ENCODE measurements around the gene CNTN4. TPM values are rescaled to one million over a fixed set of nuclear protein-coding genes. Genes with fewer than 3 reads are reported as not detected.

CNTN4 gene
- total and polyA plus RNA-seq, 2 donors (not counting 3 experiments of a cell fraction or from before 2014, with no cell fraction given): not detected

- no peak for TF ChIP-seq FOS (IDR thresholded peaks at IDR 0.05; ENCODE audit: borderline replicate concordance, insufficient read depth, low read length)
- TF ChIP-seq MYC (IDR thresholded peaks at IDR 0.05; ENCODE audit: low read depth, low read length): no peak
- no peak for TF ChIP-seq MAX (IDR thresholded peaks at IDR 0.05; ENCODE audit: insufficient read depth, insufficient read length)
- TF ChIP-seq GATA2 (IDR thresholded peaks at IDR 0.05; ENCODE audit: insufficient read depth, insufficient read length, low read depth, low read length): no peak
- TF ChIP-seq EZH2 (IDR thresholded peaks at IDR 0.05; ENCODE audit: borderline replicate concordance, low read depth, low read length, severe bottlenecking): no peak
- TF ChIP-seq CTCF (IDR thresholded peaks at IDR 0.05; ENCODE audit: extremely low read depth in 1 of 2, insufficient read depth in 1 of 2, low read depth in 1 of 2, low read length in 2 of 2): no peak
- TF ChIP-seq POLR2AphosphoS5 (IDR thresholded peaks at IDR 0.05; ENCODE audit: insufficient read depth, low read depth, low read length): no peak
- TF ChIP-seq POLR2A (IDR thresholded peaks at IDR 0.05; ENCODE audit: low read depth, low read length): no peak
- TF ChIP-seq JUN (IDR thresholded peaks at IDR 0.05; ENCODE audit: borderline replicate concordance, insufficient read depth, insufficient read length, low read depth): no peak
- no peak overlapping the region for H3K27ac ChIP-seq (ENCODE audit: insufficient read depth, low read depth, low read length)
- BruUV-seq (replicated peaks): no TSS peak
- H2AFZ ChIP-seq (ENCODE audit: low read depth, low read length): no peak overlapping the region
- DNase-seq (ENCODE audit: low read depth, low spot score): no peak
- no peaks in the 10 kb centered on the region for H4K20me1 ChIP-seq (replicated peaks; ENCODE audit: control insufficient read depth, extremely low read depth, insufficient read depth, low read length)
- intact Hi-C loops (cut with micrococcal nuclease): no loop called here
- no peaks in the 10 kb centered on the region for H3K36me3 ChIP-seq (ENCODE audit: control insufficient read depth in 2 of 2, extremely low read depth in 1 of 2, insufficient read depth in 2 of 2, low read length in 2 of 2)
- dilution Hi-C loops (cut with MboI; ENCODE audit: extremely low pct_ligation_motif_present, low sequenced_read_pairs): no loop called here
- no peak for FAIRE-seq
- no peaks in the 10 kb centered on the region for H3K4me1 ChIP-seq (ENCODE audit: control insufficient read depth, extremely low read depth, insufficient read depth, low read length)
- no peaks in the 10 kb centered on the region for H3K27me3 ChIP-seq (ENCODE audit: control insufficient read depth in 2 of 2, insufficient read depth in 2 of 2, low read length in 2 of 2)
- CTCF ChIA-PET: no interaction called here
- no peak overlapping the region for H3K9ac ChIP-seq (replicated peaks; ENCODE audit: extremely low read depth, insufficient read depth, low read length)
- POLR2A ChIA-PET: no interaction called here
- H3K9me3 ChIP-seq (replicated peaks; ENCODE audit: control insufficient read depth, insufficient read depth, low read length): peaks cover 2% of the 10 kb centered on the region
- no peaks in the 10 kb centered on the region for H3K79me2 ChIP-seq (ENCODE audit: control insufficient read depth, insufficient read depth, low read length)
- no peak overlapping the region for H3K4me2 ChIP-seq (ENCODE audit: insufficient read depth, low read length)
- H3K9me1 ChIP-seq (replicated peaks; ENCODE audit: control insufficient read depth, extremely low read depth, insufficient read depth, low read length): no peaks in the 10 kb centered on the region
- H3K4me3 ChIP-seq (replicated peaks in 1 of 3; ENCODE audit: insufficient read depth in 1 of 3, low read depth in 1 of 3, low read length in 3 of 3): no peak overlapping the region
Observed at GRCh38 chr3:2847062-2847841, 748.6 kb downstream of the CNTN4 start.

All from endothelial cell of umbilical vein (primary cell).